Prostate gland (tissue), 2 donors: ENCODE results near the gene LRRC8B. TPM values are rescaled to one million over a fixed set of nuclear protein-coding genes. Genes with fewer than 3 reads are reported as not detected.
"Not testable (repeated sequence)": the region's sequence is repeated elsewhere in the genome, so short reads cannot be mapped to it uniquely, and the experiment has no call there.

Experiments
- DNase-seq: peaks from one replicate; pipeline ENCODE4 v3.0.0-alpha.2; 2019; ENCODE audit warnings: low spot score
- H3K27ac ChIP-seq, 2 donors: fragments of 200-600 bp; sonication (generic); 2 replicates each; pipeline ENCODE4 v1.5.1; 2017 to 2019
- H3K27me3 ChIP-seq: fragments of 200-600 bp; sonication (generic); replicated peaks from 2 replicates; pipeline ENCODE4 v1.5.1; 2019; ENCODE audit not compliant: insufficient read depth
- H3K36me3 ChIP-seq, 2 donors: fragments of 200-600 bp; sonication (generic); 1 replicate in 1 of 2; 2 replicates in 1 of 2; pipeline versions ENCODE4 v1.5.1 to v1.8.1; 2017 to 2019
- H3K4me1 ChIP-seq: fragments of 200-600 bp; sonication (generic); replicated peaks from 2 replicates; pipeline ENCODE4 v1.5.1; 2019
- H3K4me3 ChIP-seq, 2 donors: fragments of 200-600 bp; sonication (generic); 2 replicates each; pipeline ENCODE4 v1.5.1; 2017 to 2019
- H3K9me3 ChIP-seq: fragments of 200-600 bp; sonication (generic); 2 replicates; pipeline ENCODE4 v1.5.1; 2017
- POLR2A ChIP-seq: fragments of 450-650 bp; IDR thresholded peaks from one replicate; pipeline ENCODE4 v1.6.1; 2016; ENCODE audit warnings: antibody characterized with exemption, mild to moderate bottlenecking
- POLR2AphosphoS5 ChIP-seq: sonication (generic); formaldehyde crosslinking; IDR thresholded peaks from one replicate; pipeline ENCODE4 v1.6.1; 2017; ENCODE audit warnings: antibody characterized with exemption
- WGBS: methylation state at CpG from one replicate; pipeline ENCODE4 v1.1.5; 2018; 5-methylcytosine and 5-hydroxymethylcytosine counted together
- intact Hi-C: fragments of 100-400 bp; cut with DNase I; formaldehyde crosslinking; loops from one replicate; pipeline ENCODE4 v1.14.2; 2022
- total RNA-seq, 2 donors: library from RNA; depleted of rRNA; stranded (reverse); fragments of >200 nt; gene quantifications; one replicate each; pipeline ENCODE4 v1.1.0, GENCODE V29; 2016
- TF ChIP-seq, protein P1 (sequence below), 4 experiments: fragments of 200-600 bp in 2 of 4; fragments of 450-650 bp in 2 of 4; sonication (generic) in 2 of 4; IDR thresholded peaks; 1 replicate in 3 of 4; 2 replicates in 1 of 4; pipeline ENCODE4 v1.5.1; 2016 to 2019; ENCODE audit warnings: antibody characterized with exemption in 4 of 4, mild to moderate bottlenecking in 2 of 4, moderate library complexity in 2 of 4

Gene LRRC8B
- total RNA-seq, 2 donors from 2014 or later, result 13.9 to 25.6 TPM

DNA sequence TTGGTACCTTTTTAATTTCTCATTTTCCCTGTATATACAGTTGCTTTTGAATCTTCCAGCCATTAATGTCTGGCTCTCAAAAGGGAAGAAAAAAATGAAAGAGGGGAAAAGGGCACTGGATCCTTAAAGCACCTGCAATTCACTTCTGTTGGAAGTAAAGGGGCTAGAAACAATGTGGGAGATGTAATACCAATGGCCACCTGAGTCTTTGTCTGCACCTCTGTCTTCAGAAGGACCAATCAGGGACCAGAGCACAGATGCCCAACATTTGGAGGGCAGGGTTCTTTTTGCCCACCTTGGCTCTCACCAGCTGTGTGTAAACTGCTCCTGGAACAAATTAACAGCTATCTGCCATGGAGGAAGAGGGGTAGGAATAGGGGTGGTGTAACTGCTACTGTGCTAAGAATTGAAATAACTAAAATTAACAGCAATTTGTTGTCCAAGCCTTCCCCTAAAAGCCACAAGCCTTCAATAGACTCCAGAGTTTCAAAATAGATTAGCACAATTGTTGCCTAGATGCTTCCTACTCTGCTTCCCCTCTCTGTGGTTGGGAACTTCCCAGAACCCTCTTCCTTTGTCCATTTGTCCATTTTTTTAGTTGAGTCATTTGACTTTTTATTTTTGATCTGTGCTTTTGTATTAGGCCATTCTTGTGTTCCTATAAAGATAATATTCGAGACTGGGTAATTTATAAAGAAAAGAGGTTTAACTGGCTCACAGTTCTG is 11.5 kb upstream of the LRRC8B start:
- WGBS, result 64% methylated on average over 1 of the region's 1 CpG
- Histone ChIP-seq H3K4me3 (no peak overlapping the region), H3K36me3 (no peaks in the 10 kb centered on the region), H3K4me1 (no peaks in the 10 kb centered on the region), H3K27me3 (no peaks in the 10 kb centered on the region), H3K27ac (no peak overlapping the region), H3K9me3 (no peaks in the 10 kb centered on the region)
- TF ChIP-seq POLR2A (no peak), POLR2AphosphoS5 (no peak)
- TF ChIP-seq, protein P1, sequence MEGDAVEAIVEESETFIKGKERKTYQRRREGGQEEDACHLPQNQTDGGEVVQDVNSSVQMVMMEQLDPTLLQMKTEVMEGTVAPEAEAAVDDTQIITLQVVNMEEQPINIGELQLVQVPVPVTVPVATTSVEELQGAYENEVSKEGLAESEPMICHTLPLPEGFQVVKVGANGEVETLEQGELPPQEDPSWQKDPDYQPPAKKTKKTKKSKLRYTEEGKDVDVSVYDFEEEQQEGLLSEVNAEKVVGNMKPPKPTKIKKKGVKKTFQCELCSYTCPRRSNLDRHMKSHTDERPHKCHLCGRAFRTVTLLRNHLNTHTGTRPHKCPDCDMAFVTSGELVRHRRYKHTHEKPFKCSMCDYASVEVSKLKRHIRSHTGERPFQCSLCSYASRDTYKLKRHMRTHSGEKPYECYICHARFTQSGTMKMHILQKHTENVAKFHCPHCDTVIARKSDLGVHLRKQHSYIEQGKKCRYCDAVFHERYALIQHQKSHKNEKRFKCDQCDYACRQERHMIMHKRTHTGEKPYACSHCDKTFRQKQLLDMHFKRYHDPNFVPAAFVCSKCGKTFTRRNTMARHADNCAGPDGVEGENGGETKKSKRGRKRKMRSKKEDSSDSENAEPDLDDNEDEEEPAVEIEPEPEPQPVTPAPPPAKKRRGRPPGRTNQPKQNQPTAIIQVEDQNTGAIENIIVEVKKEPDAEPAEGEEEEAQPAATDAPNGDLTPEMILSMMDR (IDR thresholded peaks at IDR 0.05), result no peak
- intact Hi-C loops, result no loop called here
- DNase-seq, result no peak

DNA sequence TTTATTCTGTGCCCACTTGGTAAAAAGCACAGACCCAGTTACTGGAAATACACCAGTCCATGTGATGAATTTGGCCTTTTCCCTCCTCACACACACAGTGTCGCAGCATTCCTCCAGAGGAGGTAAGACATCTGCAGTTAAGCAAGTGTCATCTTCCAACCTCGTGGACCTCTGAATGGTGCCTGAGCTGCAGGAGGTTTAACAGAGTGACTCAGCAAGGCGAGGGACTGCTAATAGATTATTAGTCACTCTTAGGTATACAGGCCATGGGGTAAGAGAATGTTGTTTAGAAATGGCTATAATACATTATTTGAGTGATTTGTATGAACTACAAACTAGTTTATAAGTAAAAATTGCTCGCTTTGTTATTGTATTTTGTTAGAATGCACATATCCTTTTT is 8.6 kb upstream of the LRRC8B start:
- TF ChIP-seq POLR2AphosphoS5, result no peak
- TF ChIP-seq, protein P1 (IDR thresholded peaks at IDR 0.05), result no peak
- TF ChIP-seq POLR2A, result no peak
- H3K9me3 ChIP-seq, result no peaks in the 10 kb centered on the region
- H3K4me1 ChIP-seq, result no peaks in the 10 kb centered on the region
- H3K27me3 ChIP-seq, result no peaks in the 10 kb centered on the region
- H3K36me3 ChIP-seq, result no peaks in the 10 kb centered on the region
- intact Hi-C loops, result no loop called here
- no peak overlapping the region for H3K27ac ChIP-seq
- 72% methylated on average over 4 of the region's 4 CpGs for WGBS
- H3K4me3 ChIP-seq, result no peak overlapping the region
- DNase-seq, result no peak

DNA sequence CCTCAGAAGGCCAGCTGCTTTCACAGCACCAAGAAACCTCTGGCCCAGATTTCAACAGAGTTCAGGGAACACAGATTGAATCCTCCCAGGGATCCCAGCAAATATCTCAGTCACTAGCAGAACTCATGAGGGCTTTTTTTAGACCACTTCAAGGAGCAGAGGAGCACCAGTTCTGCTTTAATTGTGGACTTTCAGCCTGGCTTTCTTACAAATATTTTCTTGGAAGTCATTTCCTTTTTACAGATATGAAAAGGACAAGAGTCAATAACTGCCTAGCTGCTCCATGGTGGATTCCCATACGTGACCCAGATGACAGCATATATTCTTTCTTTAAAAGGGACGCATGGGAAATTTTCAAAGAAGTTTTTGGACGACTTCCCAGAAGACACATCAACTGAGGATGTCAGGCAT is 6.4 kb upstream of the LRRC8B start:
- TF ChIP-seq, protein P1 (IDR thresholded peaks at IDR 0.05), result no peak
- TF ChIP-seq POLR2A, result no peak

DNA sequence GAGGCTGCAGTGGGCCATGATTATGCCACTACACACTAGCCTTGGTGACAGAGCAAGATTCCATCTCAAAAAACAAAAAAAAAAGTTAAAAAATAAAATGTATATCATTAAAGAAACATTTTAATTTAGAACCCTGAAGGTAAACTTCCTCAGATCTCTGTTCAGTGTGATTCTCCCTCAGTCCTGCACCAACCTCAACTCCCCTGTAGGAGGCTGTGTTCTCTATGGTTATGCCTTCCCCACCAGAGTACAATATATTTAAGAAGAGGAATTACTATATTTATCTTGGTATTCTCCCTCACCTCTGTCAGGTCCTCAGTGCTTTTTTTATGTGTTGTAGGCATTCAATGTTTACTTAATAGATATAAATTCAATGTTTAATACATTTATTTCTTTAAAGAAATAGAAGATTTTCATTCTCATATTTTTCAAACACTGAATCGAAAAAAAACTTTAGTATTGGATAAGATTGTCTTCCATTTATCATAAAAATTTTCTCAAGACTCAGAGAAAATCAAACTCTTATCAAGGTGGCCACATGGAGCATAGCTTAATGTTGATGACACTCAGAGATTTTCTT is 4.8 kb upstream of the LRRC8B start:
- WGBS, result 94% methylated on average over 1 of the region's 1 CpG
- intact Hi-C loops, result no loop called here
- TF ChIP-seq POLR2A, result no peak
- TF ChIP-seq, protein P1 (IDR thresholded peaks at IDR 0.05), result peak in 3 of 4 experiments; percentile 37 to 62 (median 61)
- Histone ChIP-seq H3K9me3 (no peaks in the 10 kb centered on the region), H3K27me3 (no peaks in the 10 kb centered on the region), H3K4me3 (no peak overlapping the region), H3K27ac (no peak overlapping the region), H3K36me3 (no peaks in the 10 kb centered on the region), H3K4me1 (no peaks in the 10 kb centered on the region)
- peak; percentile 19 for DNase-seq

More for the DNA sequence above, 6.4 kb upstream of the LRRC8B start:
- Histone ChIP-seq H3K36me3 (no peaks in the 10 kb centered on the region), H3K27me3 (no peaks in the 10 kb centered on the region), H3K9me3 (no peaks in the 10 kb centered on the region), H3K4me1 (no peaks in the 10 kb centered on the region), H3K27ac (no peak overlapping the region), H3K4me3 (no peak overlapping the region)
- intact Hi-C loops, result no loop called here
- WGBS, result 58% methylated on average over 3 of the region's 3 CpGs
- no peak for DNase-seq

DNA sequence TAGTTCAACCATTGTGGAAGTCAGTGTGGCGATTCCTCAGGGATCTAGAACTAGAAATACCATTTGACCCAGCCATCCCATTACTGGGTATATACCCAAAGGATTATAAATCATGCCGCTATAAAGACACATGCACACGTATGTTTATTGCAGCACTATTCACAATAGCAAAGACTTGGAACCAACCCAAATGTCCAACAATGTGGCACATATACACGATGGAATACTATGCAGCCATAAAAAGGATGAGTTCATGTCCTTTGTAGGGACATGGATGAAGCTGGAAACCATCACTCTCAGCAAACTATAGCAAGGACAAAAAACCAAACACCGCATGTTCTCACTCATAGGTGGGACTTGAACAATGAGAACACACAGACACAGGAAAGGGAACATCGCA is 2.7 kb upstream of the LRRC8B start:
- H3K27me3 ChIP-seq, H3K9me3 ChIP-seq, H3K4me1 ChIP-seq, intact Hi-C loops, H3K27ac ChIP-seq, H3K36me3 ChIP-seq, DNase-seq, H3K4me3 ChIP-seq: not testable (repeated sequence)
- WGBS, result 93% methylated on average over 5 of the region's 6 CpGs
